Amniotic stem cell (primary cell): ENCODE results near the gene RELL2.

Experiments used
- DNase-seq: peaks from one replicate; lab custom pipeline; 2025; lab: John Stamatoyannopoulos, UW

The RELL2 gene

GRCh38 chr5:141618804-141619554 lies 17.8 kb upstream of the RELL2 start, which contains the start of gene DIAPH1:
Gene DIAPH1 (minus strand): TSS chr5:141619000. CDS start chr5:141618914, 86 bp downstream.
- peak; percentile 90 for DNase-seq

GRCh38 chr5:141623186-141623585 lies 13.6 kb upstream of the RELL2 start:
- DNase-seq = no peak

- DNase-seq = no peak
Observed at GRCh38 chr5:141623611-141624010, 13.2 kb upstream of the RELL2 start.

- no peak for DNase-seq
Observed at GRCh38 chr5:141628175-141628788, 8.5 kb upstream of the RELL2 start.

- no peak for DNase-seq
Observed at GRCh38 chr5:141630570-141631140, 6.1 kb upstream of the RELL2 start.

- no peak for DNase-seq
Observed at GRCh38 chr5:141632650-141633049, 4.1 kb upstream of the RELL2 start.

GRCh38 chr5:141633871-141634561 lies 2.8 kb upstream of the RELL2 start:
- DNase-seq = no peak

GRCh38 chr5:141634720-141635119 lies 2.1 kb upstream of the RELL2 start:
- DNase-seq = no peak

- no peak for DNase-seq
Observed at GRCh38 chr5:141635646-141636045, 1.2 kb upstream of the RELL2 start.

- no peak for DNase-seq
Observed at GRCh38 chr5:141636106-141636412, 738 bp upstream of the RELL2 start.

- DNase-seq = no peak
Observed at GRCh38 chr5:141637123-141637766, 448 bp downstream of the RELL2 start.

GRCh38 chr5:141637767-141638419 lies 1.1 kb downstream of the RELL2 start:
- DNase-seq = no peak

- no peak for DNase-seq
Observed at GRCh38 chr5:141638771-141639170, 2.0 kb downstream of the RELL2 start.

GRCh38 chr5:141639357-141640050 lies 2.7 kb downstream of the RELL2 start:
- DNase-seq = no peak

- DNase-seq = no peak
Observed at GRCh38 chr5:141640051-141640415, 3.2 kb downstream of the RELL2 start.

GRCh38 chr5:141640698-141641097 lies 3.9 kb downstream of the RELL2 start:
- no peak for DNase-seq

- no peak for DNase-seq
Observed at GRCh38 chr5:141641634-141642267, 5.0 kb downstream of the RELL2 start.

- DNase-seq = no peak
Observed at GRCh38 chr5:141646026-141646425, 9.2 kb downstream of the RELL2 start.

- no peak for DNase-seq
Observed at GRCh38 chr5:141647242-141647641, 10.4 kb downstream of the RELL2 start.

GRCh38 chr5:141647851-141648250 lies 11.1 kb downstream of the RELL2 start:
- DNase-seq = no peak
